Ectodermal cell (in vitro differentiated cells): ENCODE data around the gene CLDN24.
"Not testable (repeated sequence)": the region's sequence is repeated elsewhere in the genome, so short reads cannot be mapped to it uniquely, and the experiment has no call there.

ENCODE experiments used
- H3K27ac ChIP-seq: 2 replicates; pipeline ENCODE4 v1.7.0; 2013; ENCODE audit warnings: mild to moderate bottlenecking, low read depth, low read length; ENCODE audit not compliant: insufficient read depth, poor library complexity, severe bottlenecking
- H3K27me3 ChIP-seq: 2 replicates; pipeline ENCODE4 v1.7.0; 2013; ENCODE audit warnings: mild to moderate bottlenecking, low read length; ENCODE audit not compliant: insufficient read depth, control insufficient read depth, poor library complexity, severe bottlenecking
- H3K36me3 ChIP-seq: one replicate; pipeline ENCODE4 v1.7.0; 2013; ENCODE audit warnings: low read length; ENCODE audit not compliant: control insufficient read depth, insufficient read depth
- H3K4me1 ChIP-seq: one replicate; pipeline ENCODE4 v1.7.0; 2013; ENCODE audit warnings: low read length; ENCODE audit not compliant: control insufficient read depth, insufficient read depth
- H3K4me3 ChIP-seq: 2 replicates; pipeline ENCODE4 v1.7.0; 2013; ENCODE audit warnings: low read depth, low read length, control low read depth; ENCODE audit not compliant: insufficient read depth
- H3K9me3 ChIP-seq: 2 replicates; pipeline ENCODE4 v1.7.0; 2013; ENCODE audit warnings: mild to moderate bottlenecking, low read length, moderate library complexity; ENCODE audit not compliant: control insufficient read depth
- WGBS, 2 experiments: methylation state at CpG; one replicate each; pipeline ENCODE4 v1.1.7; 2013; ENCODE audit warnings: missing lambda C conversion rate in 2 of 2; 5-methylcytosine and 5-hydroxymethylcytosine counted together

CLDN24 gene

GRCh38 chr4:183333983-183334382 is 11.8 kb upstream of the CLDN24 start:
- no peaks in the 10 kb centered on the region for H3K27me3 ChIP-seq
- no peaks in the 10 kb centered on the region for H3K36me3 ChIP-seq
- WGBS, 2 experiments: 93 to 97% methylated on average over 6 of the region's 6 CpGs
- peaks cover 2% of the 10 kb centered on the region for H3K9me3 ChIP-seq
- no peak overlapping the region for H3K27ac ChIP-seq
- H3K4me1 ChIP-seq: no peaks in the 10 kb centered on the region
- H3K4me3 ChIP-seq: no peak overlapping the region

DNA sequence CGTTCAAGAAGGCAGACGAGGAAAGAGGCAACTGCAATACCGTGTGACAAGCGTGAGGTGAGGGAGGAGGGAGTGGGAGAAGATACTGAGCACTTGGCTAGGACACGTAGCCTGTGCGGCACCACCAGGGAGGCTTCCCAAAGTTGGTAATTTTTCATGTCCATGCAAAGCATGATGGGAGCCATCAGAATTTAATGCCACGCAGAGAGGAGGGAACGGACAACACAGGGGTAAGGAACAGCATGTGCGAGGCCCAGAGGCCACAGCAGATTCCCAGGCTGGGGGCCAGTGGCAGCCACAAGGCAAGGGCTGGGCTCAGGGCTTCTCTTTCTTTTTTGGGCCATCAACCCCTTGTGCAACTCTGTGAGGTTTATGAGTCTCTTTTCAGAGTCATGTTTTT is 11.0 kb upstream of the CLDN24 start:
- WGBS, 2 experiments: 94 to 95% methylated on average over 9 of the region's 9 CpGs
- H3K4me3 ChIP-seq: no peak overlapping the region
- H3K36me3 ChIP-seq: no peaks in the 10 kb centered on the region
- H3K27ac ChIP-seq: no peak overlapping the region
- H3K4me1 ChIP-seq: no peaks in the 10 kb centered on the region
- H3K27me3 ChIP-seq: no peaks in the 10 kb centered on the region
- peaks cover 2% of the 10 kb centered on the region for H3K9me3 ChIP-seq

DNA sequence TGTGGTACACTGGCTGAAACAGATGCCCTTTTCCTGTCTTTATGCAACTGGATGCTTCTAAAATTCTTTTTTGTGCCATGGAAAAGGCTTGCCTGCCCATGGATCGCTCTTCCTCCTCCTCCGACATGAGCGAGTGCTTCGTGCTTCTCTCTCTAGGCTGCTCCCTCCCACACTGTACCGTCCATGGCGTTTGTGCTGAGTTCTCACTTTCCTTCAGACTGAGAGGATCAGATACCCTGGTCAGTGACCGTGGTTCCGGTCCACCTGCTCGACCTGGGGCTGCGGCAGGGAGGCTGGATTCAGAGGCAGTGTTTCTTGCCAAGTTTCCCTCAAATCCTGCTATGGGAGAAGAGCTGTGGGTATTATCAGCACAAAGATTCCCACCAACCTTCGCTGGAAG is 10.2 kb upstream of the CLDN24 start:
- Histone ChIP-seq H3K4me3 (no peak overlapping the region), H3K9me3 (peaks cover 2% of the 10 kb centered on the region), H3K27ac (no peak overlapping the region), H3K36me3 (no peaks in the 10 kb centered on the region), H3K4me1 (no peaks in the 10 kb centered on the region), H3K27me3 (no peaks in the 10 kb centered on the region)
- 86 to 87% methylated on average over 10 to 11 of the region's 11 CpGs for WGBS, 2 experiments

GRCh38 chr4:183330841-183331240 is 8.6 kb upstream of the CLDN24 start:
- no peaks in the 10 kb centered on the region for H3K36me3 ChIP-seq
- H3K27me3 ChIP-seq: no peaks in the 10 kb centered on the region
- H3K4me1 ChIP-seq: no peaks in the 10 kb centered on the region
- H3K9me3 ChIP-seq: peaks cover 2% of the 10 kb centered on the region
- no peak overlapping the region for H3K4me3 ChIP-seq
- no peak overlapping the region for H3K27ac ChIP-seq
- 93 to 94% methylated on average over 2 of the region's 2 CpGs for WGBS, 2 experiments

GRCh38 chr4:183329954-183330742 is 7.9 kb upstream of the CLDN24 start:
- H3K36me3 ChIP-seq: no peaks in the 10 kb centered on the region
- H3K9me3 ChIP-seq: peaks cover 2% of the 10 kb centered on the region
- H3K27ac ChIP-seq: no peak overlapping the region
- no peaks in the 10 kb centered on the region for H3K27me3 ChIP-seq
- 79 to 83% methylated on average over 9 to 10 of the region's 10 CpGs for WGBS, 2 experiments
- no peaks in the 10 kb centered on the region for H3K4me1 ChIP-seq
- no peak overlapping the region for H3K4me3 ChIP-seq

DNA sequence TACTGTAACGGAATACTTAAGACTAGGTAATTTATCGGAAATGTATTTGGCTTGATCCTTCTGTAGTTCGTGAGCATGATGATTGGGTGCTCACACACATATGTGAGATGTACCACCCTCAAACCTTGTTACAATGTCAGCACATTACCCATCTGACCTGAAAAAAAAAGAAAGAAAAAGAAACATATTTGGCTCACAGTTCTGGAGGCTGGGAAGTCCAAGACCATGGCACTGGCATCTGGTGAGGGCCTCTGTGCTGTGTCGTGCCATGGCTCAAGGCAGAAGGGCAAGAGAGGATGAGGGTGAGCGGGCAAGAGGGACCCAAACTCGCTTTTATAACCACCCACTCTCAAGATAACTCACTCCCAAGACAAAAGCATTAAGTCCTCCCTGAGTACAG is 7.0 kb upstream of the CLDN24 start:
- Histone ChIP-seq H3K36me3 (no peaks in the 10 kb centered on the region), H3K9me3 (peaks cover 2% of the 10 kb centered on the region), H3K4me1 (no peaks in the 10 kb centered on the region), H3K4me3 (no peak overlapping the region), H3K27me3 (no peaks in the 10 kb centered on the region), H3K27ac (no peak overlapping the region)
- WGBS, 2 experiments: 97 to 99% methylated on average over 6 of the region's 6 CpGs

- Histone ChIP-seq H3K4me1 (no peaks in the 10 kb centered on the region), H3K36me3 (no peaks in the 10 kb centered on the region), H3K27me3 (no peaks in the 10 kb centered on the region), H3K27ac (no peak overlapping the region), H3K9me3 (peaks cover 2% of the 10 kb centered on the region), H3K4me3 (no peak overlapping the region)
- WGBS, 2 experiments: 84 to 86% methylated on average over 7 of the region's 7 CpGs
Measured at GRCh38 chr4:183328832-183329231, 6.6 kb upstream of the CLDN24 start.

GRCh38 chr4:183327827-183328226 is 5.6 kb upstream of the CLDN24 start:
- H3K36me3 ChIP-seq: no peaks in the 10 kb centered on the region
- no peaks in the 10 kb centered on the region for H3K4me1 ChIP-seq
- 92 to 93% methylated on average over 7 of the region's 7 CpGs for WGBS, 2 experiments
- H3K4me3 ChIP-seq: no peak overlapping the region
- no peaks in the 10 kb centered on the region for H3K27me3 ChIP-seq
- H3K9me3 ChIP-seq: peaks cover 2% of the 10 kb centered on the region
- H3K27ac ChIP-seq: no peak overlapping the region

- H3K27me3 ChIP-seq: no peaks in the 10 kb centered on the region
- no peaks in the 10 kb centered on the region for H3K4me1 ChIP-seq
- peaks cover 2% of the 10 kb centered on the region for H3K9me3 ChIP-seq
- no peak overlapping the region for H3K4me3 ChIP-seq
- 91 to 93% methylated on average over 2 of the region's 2 CpGs for WGBS, 2 experiments
- H3K27ac ChIP-seq: no peak overlapping the region
- no peaks in the 10 kb centered on the region for H3K36me3 ChIP-seq
Measured at GRCh38 chr4:183326853-183327252, 4.6 kb upstream of the CLDN24 start.

DNA sequence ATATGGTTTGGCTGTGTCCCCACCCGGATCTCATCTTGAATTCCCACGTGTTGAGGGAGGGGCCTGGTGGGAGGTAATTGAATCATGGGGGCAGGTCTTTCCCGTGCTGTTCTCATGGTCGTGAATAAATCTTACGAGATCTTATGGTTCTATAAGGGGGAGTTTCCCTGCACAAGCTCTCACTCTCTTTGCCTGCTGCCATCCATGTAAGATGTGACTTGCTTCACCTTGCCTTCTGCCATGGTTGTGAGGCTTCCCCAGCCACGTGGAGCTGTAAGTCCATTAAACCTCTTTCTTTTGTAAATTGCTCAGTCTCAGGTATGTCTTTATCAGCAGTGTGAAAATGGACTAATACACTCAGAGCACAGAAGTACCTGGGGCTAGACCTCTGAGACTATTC is 4.2 kb upstream of the CLDN24 start:
- not testable (repeated sequence) for H3K36me3 ChIP-seq, H3K27ac ChIP-seq, H3K27me3 ChIP-seq, H3K4me3 ChIP-seq, H3K9me3 ChIP-seq, H3K4me1 ChIP-seq
- 89 to 92% methylated on average over 6 of the region's 6 CpGs for WGBS, 2 experiments
